ENCODE measurements around the gene PADI4.
"Not testable (repeated sequence)": the region's sequence is repeated elsewhere in the genome, so short reads cannot be mapped to it uniquely, and the experiment has no call there.

PADI4 gene

GRCh38 chr1:17397910-17398695, 90.1 kb downstream of the PADI4 start:
- ATAC-seq = no peak

DNA sequence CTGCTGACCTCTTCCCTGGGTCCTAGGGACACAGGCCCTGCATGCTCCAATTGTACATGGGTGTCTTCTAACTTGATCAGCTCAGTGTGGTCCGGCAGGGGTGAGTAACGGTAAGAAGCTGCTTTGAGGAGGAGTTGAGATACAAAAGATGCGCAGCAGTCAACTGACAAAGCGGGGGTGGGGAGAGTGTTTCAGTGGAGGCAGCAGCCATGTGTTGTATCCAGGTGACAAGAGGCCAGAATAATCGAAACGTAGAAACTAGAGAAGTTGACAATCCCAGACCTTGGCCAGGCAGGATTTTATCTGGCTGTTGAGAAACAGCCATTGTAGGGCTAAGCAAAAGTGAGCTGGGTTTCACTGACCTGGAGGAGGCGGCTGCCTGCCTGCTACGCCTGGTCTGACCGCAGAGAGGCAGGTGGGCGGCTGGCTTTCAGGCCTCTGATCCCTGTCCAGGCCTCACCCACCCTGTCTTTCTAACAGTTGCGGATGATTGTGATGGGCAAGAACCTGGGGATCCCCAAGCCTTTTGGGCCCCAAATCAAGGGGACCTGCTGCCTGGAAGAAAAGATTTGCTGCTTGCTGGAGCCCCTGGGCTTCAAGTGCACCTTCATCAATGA, 92.8 kb downstream of the PADI4 start:
- no peak for ATAC-seq

GRCh38 chr1:17401841-17402240, 93.8 kb downstream of the PADI4 start:
- ATAC-seq = no peak

- no peak for ATAC-seq
Observed at GRCh38 chr1:17403081-17403480, 95.1 kb downstream of the PADI4 start.

DNA sequence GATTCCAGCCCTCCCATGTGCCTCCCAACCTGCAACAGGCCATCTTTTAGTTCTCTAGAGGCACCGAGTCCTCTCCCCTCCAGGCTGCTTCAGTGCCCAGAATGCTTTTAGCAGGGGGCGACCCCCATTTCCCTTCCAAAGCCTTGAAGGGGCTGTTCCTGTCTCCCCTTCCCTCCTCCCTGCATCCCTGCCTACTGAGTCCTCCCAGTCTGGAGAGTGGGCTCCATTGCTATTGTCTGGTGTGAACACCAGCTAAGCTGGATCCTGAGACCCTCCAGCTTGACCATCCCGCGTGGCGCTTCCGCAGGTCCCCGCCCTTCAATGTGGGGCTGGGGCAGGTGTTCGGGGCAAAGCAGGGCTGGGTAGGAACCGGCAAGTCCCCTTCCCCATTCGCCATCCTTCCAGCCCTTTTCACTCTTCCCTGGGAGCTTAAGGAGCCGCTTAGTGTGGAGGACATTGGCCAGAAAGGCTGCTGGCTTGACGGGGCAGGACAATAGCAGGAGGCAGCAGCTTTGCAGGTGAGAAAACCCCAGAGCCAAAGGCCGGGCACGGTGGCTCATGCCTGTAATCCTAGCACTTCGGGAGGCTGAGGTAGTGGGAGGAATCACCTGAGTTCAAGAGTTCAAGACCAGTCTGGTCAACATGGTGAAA, 96.2 kb downstream of the PADI4 start:
- ATAC-seq = no peak

GRCh38 chr1:17404820-17405219, 96.8 kb downstream of the PADI4 start:
- ATAC-seq = no peak

GRCh38 chr1:17405898-17406759, 98.1 kb downstream of the PADI4 start:
- peak; percentile 74 to 80 for ATAC-seq

DNA sequence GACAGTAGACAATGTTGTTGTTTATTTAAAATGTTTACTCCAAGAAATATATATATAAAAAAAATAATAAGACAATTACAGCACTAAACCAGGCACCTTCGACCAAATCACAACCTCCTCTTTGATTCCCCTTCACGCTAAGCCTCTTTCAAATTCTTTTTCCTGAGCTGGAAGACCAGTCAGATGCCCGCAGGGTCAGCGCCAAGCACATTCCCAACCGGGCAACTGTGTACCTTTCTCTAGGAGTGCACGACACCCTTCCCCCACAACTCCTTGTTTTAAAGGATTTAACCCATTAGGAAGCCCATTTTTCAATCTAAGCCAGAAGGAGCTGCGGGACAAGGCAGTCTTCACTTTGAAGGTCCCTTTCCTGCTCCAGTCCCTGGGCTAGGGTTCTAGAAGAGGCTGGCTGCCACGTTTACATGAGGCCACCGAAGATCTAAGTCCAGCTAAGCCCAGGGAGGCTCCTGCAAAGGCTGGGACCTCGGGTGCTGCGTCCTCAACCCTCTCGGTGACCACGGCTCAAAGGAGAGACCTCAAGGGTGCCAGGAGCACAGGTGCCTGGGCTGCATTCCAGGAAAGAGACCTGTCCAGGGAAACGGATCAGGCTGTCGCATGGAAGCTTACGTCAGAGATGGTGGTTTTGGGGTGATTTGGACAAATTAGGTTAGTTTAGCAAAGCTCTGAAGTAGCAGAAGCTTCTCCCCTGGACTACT, 98.9 kb downstream of the PADI4 start:
- not testable (repeated sequence) for ATAC-seq

- not testable (repeated sequence) for ATAC-seq
Observed at GRCh38 chr1:17407786-17408514, 100.0 kb downstream of the PADI4 start.

DNA sequence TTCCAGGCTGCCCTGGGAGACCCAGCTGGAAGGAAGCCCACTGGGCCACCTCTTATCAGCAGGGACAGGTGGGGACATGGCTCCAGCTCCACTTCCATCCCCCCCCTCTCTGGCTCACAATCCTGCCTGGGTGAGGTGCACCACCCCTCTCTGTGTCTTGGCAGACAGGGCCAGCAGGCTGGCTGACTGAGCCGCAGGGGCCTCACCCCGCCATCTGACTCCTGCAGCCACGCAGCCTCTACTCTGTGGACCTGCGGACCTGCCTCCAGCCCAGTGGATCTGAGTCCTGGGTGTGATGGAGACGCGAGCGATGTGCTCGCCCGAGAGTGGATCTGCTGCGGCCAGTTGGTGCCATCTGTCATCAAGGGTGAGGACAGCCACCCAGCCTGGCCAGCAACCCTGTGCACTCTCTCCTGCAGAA, 101.4 kb downstream of the PADI4 start:
- ATAC-seq = no peak

DNA sequence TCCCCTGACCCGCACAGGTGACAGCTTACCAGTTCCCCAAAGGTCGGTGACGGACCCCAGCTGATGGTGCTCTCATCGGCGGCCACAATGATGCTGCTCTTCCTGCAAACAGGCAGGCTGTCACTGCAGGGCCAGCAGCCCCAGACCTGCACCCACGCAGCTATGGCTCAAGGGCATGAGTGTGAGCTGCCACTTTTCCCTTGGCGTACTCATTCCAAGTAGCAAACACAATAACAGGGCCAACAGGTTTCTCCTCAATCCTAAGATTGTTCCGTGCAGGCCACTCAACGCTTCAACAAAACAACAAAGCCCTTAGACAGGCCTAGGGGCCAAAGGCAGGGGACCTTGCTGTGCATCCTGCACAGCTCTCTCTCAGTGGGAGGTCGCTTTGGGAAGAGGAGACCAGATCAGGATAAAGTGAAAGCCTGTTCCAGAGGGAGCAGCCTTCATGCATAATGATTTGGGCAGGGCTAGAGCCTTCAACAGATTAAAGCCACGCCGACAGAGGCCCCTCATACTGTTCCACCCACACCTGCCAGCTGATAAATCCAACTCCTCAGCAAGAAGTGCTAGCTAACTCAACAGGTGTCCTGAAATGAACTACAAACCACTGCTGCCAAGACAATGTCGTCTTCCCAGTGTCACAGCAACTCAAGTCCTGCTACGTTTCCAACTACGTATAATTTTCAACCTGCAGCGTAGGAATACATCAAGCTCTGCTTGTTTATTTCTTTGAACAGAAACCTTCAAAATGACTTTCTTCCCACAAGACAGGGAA, 104.3 kb downstream of the PADI4 start:
- no peak for ATAC-seq
